ENCODE results near the gene IQGAP1.

The IQGAP1 gene

DNA sequence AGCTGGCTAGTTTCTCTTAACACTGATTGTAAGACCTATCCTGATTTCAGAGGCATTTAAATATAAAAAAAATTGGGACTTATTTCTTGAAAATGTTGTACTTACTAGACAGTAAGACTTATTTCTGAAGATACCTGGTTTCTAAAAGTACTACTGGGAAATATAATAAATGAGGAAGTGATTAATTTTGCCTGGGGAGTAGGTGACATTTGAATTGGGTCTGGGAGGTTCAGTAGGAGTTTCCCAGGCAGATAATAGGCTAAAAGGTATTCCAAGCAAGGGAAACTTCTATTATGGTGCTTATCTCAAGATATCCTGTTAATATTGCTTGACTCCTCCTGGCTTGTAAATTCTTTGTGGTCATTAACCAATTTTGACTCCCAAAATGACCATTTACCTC is 6.5 kb upstream of the IQGAP1 start:
- TF ChIP-seq, protein P1, sequence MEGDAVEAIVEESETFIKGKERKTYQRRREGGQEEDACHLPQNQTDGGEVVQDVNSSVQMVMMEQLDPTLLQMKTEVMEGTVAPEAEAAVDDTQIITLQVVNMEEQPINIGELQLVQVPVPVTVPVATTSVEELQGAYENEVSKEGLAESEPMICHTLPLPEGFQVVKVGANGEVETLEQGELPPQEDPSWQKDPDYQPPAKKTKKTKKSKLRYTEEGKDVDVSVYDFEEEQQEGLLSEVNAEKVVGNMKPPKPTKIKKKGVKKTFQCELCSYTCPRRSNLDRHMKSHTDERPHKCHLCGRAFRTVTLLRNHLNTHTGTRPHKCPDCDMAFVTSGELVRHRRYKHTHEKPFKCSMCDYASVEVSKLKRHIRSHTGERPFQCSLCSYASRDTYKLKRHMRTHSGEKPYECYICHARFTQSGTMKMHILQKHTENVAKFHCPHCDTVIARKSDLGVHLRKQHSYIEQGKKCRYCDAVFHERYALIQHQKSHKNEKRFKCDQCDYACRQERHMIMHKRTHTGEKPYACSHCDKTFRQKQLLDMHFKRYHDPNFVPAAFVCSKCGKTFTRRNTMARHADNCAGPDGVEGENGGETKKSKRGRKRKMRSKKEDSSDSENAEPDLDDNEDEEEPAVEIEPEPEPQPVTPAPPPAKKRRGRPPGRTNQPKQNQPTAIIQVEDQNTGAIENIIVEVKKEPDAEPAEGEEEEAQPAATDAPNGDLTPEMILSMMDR (IDR thresholded peaks at IDR 0.05): no peak

DNA sequence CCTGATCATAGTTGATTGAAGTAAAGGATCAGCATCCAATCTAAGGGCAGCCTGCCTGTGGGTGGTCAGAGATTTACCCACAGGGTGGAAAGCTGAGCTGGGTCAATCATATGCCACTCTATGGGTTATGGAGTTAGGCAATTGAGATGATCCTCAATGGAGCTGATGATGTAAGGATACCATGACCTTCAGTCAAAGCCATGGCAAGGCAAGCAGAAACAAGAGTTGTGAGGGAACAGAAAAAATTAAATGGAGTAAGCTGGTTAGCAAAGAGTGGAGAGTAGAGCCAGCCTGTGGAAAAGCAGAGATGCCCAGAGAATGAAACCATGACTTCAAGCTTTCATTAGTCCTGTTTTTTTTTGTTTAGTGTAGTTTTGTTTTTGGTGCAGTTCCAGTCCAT is 5.7 kb upstream of the IQGAP1 start:
- TF ChIP-seq, protein P1 (IDR thresholded peaks at IDR 0.05): no peak

DNA sequence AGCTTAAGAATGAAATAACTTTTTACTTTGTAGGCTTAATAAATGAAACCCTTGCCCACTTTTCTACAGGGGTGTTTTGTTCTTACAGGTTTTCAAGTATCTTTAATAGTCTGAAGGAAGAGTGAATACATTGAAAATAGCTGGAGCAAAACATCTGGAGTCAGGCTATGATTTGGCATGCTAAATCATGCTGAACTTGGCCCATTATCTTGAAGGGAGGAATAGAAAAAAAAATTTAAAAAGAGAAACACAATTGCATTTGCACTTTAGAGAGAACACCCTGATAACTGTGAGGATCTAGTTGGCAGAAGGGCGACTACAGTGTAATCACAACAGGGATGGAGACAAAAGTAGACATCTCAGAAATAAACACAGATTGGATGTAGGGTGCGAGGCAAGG is 1.8 kb upstream of the IQGAP1 start:
- TF ChIP-seq, protein P1 (IDR thresholded peaks at IDR 0.05): no peak

DNA sequence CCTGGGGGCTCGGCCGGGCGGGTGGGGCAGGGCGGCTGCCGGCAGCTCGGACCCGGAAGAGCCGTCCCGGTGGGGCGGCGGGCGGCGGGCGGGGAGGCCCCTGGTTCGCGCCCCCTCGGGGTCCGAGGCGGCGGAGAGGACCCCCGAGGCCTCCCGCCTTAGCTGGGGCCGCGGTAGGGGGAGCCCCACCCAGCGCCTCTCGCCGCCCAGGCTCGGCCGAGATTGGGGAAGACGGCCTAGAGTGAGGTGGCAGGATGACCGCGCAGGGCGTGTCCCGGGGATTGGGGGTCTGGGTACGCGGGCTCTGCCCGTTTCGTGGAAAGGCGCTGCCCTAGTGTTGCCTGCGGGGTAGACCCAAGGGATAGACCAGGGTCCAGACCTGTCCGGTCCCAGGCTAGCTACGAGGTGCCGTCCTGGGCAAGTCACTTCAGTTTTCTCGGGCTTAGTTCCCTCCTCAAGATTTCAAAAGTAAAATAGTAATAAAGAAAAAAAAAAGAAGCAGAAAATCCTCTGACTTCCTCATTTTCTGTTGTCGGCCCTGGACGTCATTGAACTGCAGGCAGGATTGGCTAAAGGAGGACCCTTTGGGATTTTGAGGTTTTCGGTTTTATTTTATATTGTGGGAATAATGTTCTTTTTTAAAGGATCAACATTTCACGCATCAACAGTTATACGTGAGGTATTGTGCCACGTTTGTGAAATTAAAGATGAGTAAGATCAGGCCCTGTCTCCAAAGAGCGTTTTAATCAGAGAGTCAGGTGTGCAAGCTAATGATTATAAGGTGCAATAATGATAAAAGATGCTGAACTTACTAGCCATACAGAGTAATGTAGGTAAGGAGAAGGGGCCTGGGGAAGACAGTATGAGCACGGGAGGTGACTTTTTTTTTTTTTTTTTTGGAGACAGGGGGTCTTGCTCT is 679 bp downstream of the IQGAP1 start:
- TF ChIP-seq, protein P1 (IDR thresholded peaks at IDR 0.05): no peak

DNA sequence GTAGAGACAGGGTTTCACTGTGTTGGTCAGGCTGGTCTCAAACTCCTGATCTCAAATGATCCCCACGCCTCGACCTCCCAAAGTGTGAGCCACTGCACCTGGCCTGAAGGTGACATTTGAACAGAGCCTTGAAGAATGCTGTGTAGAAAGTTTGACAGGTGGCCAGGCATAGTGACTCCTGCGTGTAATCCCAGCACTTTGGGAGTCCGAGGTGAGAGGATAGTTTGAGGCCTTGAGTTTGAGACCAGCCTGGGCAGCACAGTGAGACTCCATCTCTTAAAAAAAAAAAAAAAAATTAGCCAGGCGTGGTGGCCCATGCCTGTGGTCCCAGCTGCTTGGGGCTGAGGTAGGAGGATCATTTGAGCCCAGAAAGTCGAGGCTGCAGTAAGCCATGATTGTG is 1.5 kb downstream of the IQGAP1 start:
- TF ChIP-seq, protein P1 (IDR thresholded peaks at IDR 0.05): no peak

DNA sequence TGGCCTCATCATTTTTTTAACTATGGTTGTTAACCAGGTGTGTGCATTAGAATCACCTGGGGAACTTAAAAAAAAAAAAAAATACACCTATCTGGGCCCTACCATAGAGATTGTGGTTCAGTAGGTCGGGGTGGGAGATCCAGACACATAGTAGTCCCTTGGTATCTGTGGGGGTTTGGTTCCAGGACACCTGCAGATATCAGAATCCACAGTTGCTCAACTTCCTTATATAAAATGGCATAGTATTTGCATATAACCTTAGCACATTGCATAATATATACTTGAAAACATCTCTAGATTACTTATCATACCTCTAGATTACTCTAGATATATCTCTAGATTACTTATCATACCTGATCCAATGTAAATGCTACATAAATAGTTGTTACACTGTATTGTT is 5.0 kb downstream of the IQGAP1 start:
- TF ChIP-seq, protein P1 (IDR thresholded peaks at IDR 0.05): no peak

DNA sequence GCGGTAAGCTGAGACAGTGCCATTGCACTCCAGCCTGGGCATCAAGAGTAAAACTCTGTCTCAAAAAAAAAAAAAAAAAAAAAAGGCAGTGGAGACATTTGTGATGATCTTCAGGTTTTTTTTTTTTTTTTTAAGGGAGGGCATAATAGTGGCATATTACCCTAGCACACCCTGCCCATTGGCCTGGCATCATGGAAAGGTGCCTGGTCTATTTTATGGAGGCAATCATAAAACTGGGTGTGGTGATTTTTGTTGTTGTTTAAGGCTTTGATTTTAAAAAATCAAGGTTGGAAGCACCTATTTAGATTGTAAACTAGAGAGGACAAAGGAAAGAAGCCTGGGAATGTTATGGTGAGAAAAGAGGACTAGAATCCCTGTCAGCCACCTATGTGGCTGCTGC is 6.0 kb downstream of the IQGAP1 start:
- TF ChIP-seq, protein P1 (IDR thresholded peaks at IDR 0.05): no peak
